Smooth muscle cell (in vitro differentiated cells): ENCODE measurements around the gene TBC1D17. TPM values are rescaled to one million over a fixed set of nuclear protein-coding genes. Genes with fewer than 3 reads are reported as not detected.

Source experiments
- DNase-seq: peaks from one replicate; lab custom pipeline; 2025; ENCODE audit not compliant: unreplicated experiment; lab: John Stamatoyannopoulos, UW
- H2AFZ ChIP-seq: fragments of 200-600 bp; sonication (generic); 2 replicates; pipeline ENCODE4 v1.6.0; 2016; ENCODE audit warnings: antibody characterized with exemption, low read depth, mild to moderate bottlenecking
- H3F3A ChIP-seq: fragments of 200-600 bp; sonication (generic); 2 replicates; pipeline ENCODE4 v1.6.0; 2017; ENCODE audit warnings: antibody characterized with exemption, low read depth
- H3K27ac ChIP-seq: fragments of 200-600 bp; sonication (generic); 2 replicates; pipeline ENCODE4 v1.5.1; 2016; ENCODE audit warnings: low read depth, mild to moderate bottlenecking
- H3K27me3 ChIP-seq: fragments of 200-600 bp; sonication (generic); 2 replicates; pipeline ENCODE4 v1.6.1; 2016; ENCODE audit warnings: low read depth, mild to moderate bottlenecking
- H3K36me3 ChIP-seq: fragments of 200-600 bp; sonication (generic); 2 replicates; pipeline ENCODE4 v1.5.1; 2016; ENCODE audit warnings: low read depth
- H3K4me1 ChIP-seq: fragments of 200-600 bp; sonication (generic); 2 replicates; pipeline ENCODE4 v1.5.1; 2016; ENCODE audit warnings: low read depth
- H3K4me2 ChIP-seq: fragments of 200-600 bp; sonication (generic); 2 replicates; pipeline ENCODE4 v1.6.0; 2016; ENCODE audit warnings: mild to moderate bottlenecking
- H3K4me3 ChIP-seq: fragments of 200-600 bp; sonication (generic); 2 replicates; pipeline ENCODE4 v1.5.1; 2016; ENCODE audit warnings: mild to moderate bottlenecking
- H3K79me2 ChIP-seq: fragments of 200-600 bp; sonication (generic); 2 replicates; pipeline ENCODE4 v1.6.0; 2016; ENCODE audit warnings: low read depth, mild to moderate bottlenecking
- H3K9ac ChIP-seq: fragments of 200-600 bp; sonication (generic); 2 replicates; pipeline ENCODE4 v1.6.0; 2016; ENCODE audit warnings: low read depth
- H3K9me3 ChIP-seq: fragments of 200-600 bp; sonication (generic); replicated peaks from 2 replicates; pipeline ENCODE4 v1.5.1; 2016; ENCODE audit warnings: low read depth
- H4K20me1 ChIP-seq: fragments of 200-600 bp; sonication (generic); 2 replicates; pipeline ENCODE4 v1.6.0; 2016; ENCODE audit warnings: low read depth
- WGBS: methylation state at CpG from one replicate; pipeline ENCODE4 v1.1.7; 2016; ENCODE audit warnings: low lambda C conversion rate; 5-methylcytosine and 5-hydroxymethylcytosine counted together
- polyA plus RNA-seq: library from polyadenylated mRNA; unstranded; fragments of >200 nt; fragmentation: Nextera tagmentation; extraction: Ambion mirVana; gene quantifications from 2 replicates; pipeline ENCODE4 v1.2.1, GENCODE V29; 2016
- total RNA-seq: library from RNA; depleted of rRNA; stranded (reverse); fragments of >200 nt; gene quantifications from 2 replicates; pipeline ENCODE4 v1.2.3, GENCODE V29; 2014
- TF ChIP-seq, protein P1 (sequence below): fragments of 200-600 bp; sonication (generic); IDR thresholded peaks from 2 replicates; pipeline ENCODE4 v1.5.1; 2017; ENCODE audit warnings: borderline replicate concordance, mild to moderate bottlenecking, antibody characterized with exemption; ENCODE audit not compliant: insufficient read depth, poor library complexity, severe bottlenecking

The TBC1D17 gene
- total and polyA plus RNA-seq, 2 experiments from 2014 or later = 9.2 to 41.8 TPM

DNA sequence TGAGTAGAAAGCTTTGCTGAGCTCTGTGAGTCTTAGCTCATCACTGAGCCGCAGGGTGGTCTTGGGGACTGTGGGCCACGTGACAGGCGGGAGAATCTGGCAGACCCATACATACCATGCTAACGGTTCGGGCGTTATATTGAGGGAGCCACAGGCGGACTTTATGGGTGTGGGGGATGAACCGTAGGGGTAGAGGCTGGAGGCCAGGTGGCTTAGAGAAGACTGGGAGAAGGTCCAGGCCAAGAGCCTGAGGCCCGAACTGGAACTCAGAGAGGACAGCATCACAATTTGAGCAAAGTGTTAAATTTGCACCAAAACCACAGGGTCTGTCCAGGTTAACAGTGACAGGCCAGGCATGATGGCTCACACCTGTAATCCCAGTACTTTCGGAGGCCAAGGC, 36.2 kb downstream of the TBC1D17 start:
- no peak overlapping the region for H3K4me3 ChIP-seq
- no peak overlapping the region for H3K9ac ChIP-seq
- H3K9me3 ChIP-seq = no peaks in the 10 kb centered on the region
- no peak overlapping the region for H2AFZ ChIP-seq
- peaks cover 5% of the 10 kb centered on the region for H3K79me2 ChIP-seq
- TF ChIP-seq, protein P1, sequence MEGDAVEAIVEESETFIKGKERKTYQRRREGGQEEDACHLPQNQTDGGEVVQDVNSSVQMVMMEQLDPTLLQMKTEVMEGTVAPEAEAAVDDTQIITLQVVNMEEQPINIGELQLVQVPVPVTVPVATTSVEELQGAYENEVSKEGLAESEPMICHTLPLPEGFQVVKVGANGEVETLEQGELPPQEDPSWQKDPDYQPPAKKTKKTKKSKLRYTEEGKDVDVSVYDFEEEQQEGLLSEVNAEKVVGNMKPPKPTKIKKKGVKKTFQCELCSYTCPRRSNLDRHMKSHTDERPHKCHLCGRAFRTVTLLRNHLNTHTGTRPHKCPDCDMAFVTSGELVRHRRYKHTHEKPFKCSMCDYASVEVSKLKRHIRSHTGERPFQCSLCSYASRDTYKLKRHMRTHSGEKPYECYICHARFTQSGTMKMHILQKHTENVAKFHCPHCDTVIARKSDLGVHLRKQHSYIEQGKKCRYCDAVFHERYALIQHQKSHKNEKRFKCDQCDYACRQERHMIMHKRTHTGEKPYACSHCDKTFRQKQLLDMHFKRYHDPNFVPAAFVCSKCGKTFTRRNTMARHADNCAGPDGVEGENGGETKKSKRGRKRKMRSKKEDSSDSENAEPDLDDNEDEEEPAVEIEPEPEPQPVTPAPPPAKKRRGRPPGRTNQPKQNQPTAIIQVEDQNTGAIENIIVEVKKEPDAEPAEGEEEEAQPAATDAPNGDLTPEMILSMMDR = no peak
- 98% methylated on average over 10 of the region's 10 CpGs for WGBS
- H3K27ac ChIP-seq = no peak overlapping the region
- H4K20me1 ChIP-seq = peaks cover 49% of the 10 kb centered on the region
- H3K27me3 ChIP-seq = no peaks in the 10 kb centered on the region
- no peaks in the 10 kb centered on the region for H3K36me3 ChIP-seq
- no peak for DNase-seq
- no peak overlapping the region for H3K4me2 ChIP-seq
- no peaks in the 10 kb centered on the region for H3K4me1 ChIP-seq
- H3F3A ChIP-seq = no peaks in the 10 kb centered on the region

DNA sequence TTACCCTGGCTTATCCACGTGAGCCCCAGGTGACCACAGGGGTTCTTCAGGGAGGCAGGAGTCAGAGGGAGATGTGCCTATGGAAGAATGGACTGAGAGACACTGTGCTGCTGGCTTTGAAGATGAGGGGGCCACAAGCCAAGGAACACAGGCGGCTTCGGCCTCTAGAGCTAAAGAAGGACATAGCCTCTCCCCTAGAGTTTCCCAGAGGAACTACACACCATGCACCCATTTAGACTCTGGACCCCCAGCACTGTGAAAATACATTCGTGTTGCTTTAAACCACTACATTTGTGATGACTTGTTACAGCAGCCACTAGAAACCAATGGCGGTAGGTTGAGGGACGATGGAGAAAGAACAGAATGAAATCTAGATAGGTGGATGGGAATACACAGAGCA, 37.8 kb downstream of the TBC1D17 start:
- WGBS = 97% methylated on average over 6 of the region's 6 CpGs
- TF ChIP-seq, protein P1 = no peak
- no peak overlapping the region for H3K9ac ChIP-seq
- peaks cover 15% of the 10 kb centered on the region for H3K79me2 ChIP-seq
- no peak overlapping the region for H3K4me3 ChIP-seq
- no peaks in the 10 kb centered on the region for H3K9me3 ChIP-seq
- H3F3A ChIP-seq = no peaks in the 10 kb centered on the region
- DNase-seq = no peak
- H3K27me3 ChIP-seq = no peaks in the 10 kb centered on the region
- H3K4me1 ChIP-seq = no peaks in the 10 kb centered on the region
- H3K27ac ChIP-seq = no peak overlapping the region
- no peak overlapping the region for H3K4me2 ChIP-seq
- no peaks in the 10 kb centered on the region for H3K36me3 ChIP-seq
- no peak overlapping the region for H2AFZ ChIP-seq
- H4K20me1 ChIP-seq = peaks cover 63% of the 10 kb centered on the region

DNA sequence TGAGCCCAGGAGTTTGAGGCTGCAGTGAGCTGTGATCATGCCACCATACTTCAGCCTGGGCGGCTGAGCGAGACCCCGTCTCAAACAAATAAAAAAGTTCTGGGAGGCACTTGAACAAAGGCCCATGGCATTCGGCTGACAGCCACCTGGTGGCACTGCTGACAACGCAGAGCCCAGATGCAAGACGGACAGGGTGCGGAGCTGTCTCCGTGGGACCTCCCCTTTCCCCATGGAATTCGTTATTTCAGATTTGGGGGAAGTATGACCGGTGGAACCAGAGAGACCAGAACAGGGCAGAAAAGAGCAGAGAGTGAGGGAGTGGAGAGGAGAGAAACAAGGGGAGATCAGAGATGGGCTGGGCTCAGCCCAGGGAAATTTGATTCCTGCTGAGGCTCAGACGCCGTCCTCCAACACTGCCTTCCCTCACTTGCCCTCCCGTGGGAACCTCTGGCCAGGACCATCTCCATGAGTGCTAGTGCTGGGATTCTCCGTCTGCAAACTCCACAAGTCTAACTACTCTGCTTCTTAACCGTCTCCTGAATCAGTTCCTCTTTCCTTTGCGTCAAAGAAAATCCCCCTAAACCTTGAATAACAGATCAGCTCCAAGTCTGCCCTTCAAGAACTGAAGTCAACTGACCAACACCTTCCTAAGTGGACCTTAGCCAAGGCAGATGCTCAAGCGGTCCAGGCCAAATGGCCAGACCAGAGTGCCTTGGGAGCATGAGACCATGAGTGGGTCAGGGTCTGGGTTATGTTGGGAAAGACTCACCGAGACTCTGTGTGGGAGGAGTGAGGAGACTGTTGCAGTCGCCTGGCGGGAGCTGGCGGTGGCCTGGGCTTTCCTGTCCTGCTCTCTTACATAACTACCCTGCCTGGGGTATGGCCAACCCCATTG, 39.6 kb downstream of the TBC1D17 start:
- Histone ChIP-seq H3K4me1 (no peaks in the 10 kb centered on the region), H3K4me3 (no peak overlapping the region), H2AFZ (no peak overlapping the region), H3K27ac (no peak overlapping the region), H4K20me1 (peaks cover 69% of the 10 kb centered on the region), H3K9ac (no peak overlapping the region), H3K4me2 (no peak overlapping the region), H3K27me3 (no peaks in the 10 kb centered on the region), H3F3A (no peaks in the 10 kb centered on the region), H3K36me3 (no peaks in the 10 kb centered on the region), H3K79me2 (peaks cover 27% of the 10 kb centered on the region), H3K9me3 (no peaks in the 10 kb centered on the region)
- no peak for DNase-seq
- TF ChIP-seq, protein P1 = no peak
- WGBS = 87% methylated on average over 20 of the region's 21 CpGs

DNA sequence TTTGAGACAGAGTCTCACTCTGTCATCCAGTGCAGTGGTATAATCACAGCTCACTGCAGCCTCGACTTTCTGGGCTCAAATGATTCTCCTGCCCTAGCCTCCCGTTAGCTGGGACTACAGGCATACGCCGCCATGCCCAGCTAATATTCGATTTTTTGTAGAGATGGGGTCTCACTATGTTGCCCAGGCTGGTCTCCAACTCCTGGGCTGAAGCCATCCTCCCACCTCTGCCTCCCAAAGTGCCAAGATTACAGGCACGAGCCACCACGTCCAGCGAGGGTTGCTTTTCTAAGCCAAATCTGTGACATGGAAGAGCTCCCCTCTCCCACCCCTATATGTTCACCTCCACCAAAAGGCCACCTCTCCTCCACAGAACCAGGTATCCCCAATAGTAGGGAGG, 40.6 kb downstream of the TBC1D17 start:
- DNase-seq = no peak
- peaks cover 79% of the 10 kb centered on the region for H4K20me1 ChIP-seq
- H2AFZ ChIP-seq = no peak overlapping the region
- H3K79me2 ChIP-seq = peaks cover 28% of the 10 kb centered on the region
- H3K27ac ChIP-seq = no peak overlapping the region
- H3F3A ChIP-seq = no peaks in the 10 kb centered on the region
- H3K4me3 ChIP-seq = no peak overlapping the region
- TF ChIP-seq, protein P1 = no peak
- H3K36me3 ChIP-seq = no peaks in the 10 kb centered on the region
- no peaks in the 10 kb centered on the region for H3K9me3 ChIP-seq
- H3K9ac ChIP-seq = no peak overlapping the region
- H3K27me3 ChIP-seq = no peaks in the 10 kb centered on the region
- no peaks in the 10 kb centered on the region for H3K4me1 ChIP-seq
- no peak overlapping the region for H3K4me2 ChIP-seq
- 95% methylated on average over 8 of the region's 8 CpGs for WGBS
